CD14-positive monocyte (primary cell): ENCODE measurements around the gene RTL10. TPM values are rescaled to one million over a fixed set of nuclear protein-coding genes. Genes with fewer than 3 reads are reported as not detected.

Source experiments
- DNase-seq, 3 donors: peaks; one replicate each; pipeline ENCODE4 v3.0.0-alpha.2; 2011 to 2022
- H2AFZ ChIP-seq: 2 replicates; pipeline ENCODE4 v1.6.0; 2012; ENCODE audit warnings: mild to moderate bottlenecking, low read depth, low read length, inconsistent platforms; ENCODE audit not compliant: insufficient read depth, poor library complexity, severe bottlenecking
- H3K27ac ChIP-seq, 2 donors: 1 replicate in 1 of 2; 2 replicates in 1 of 2; pipeline ENCODE4 v1.5.1; 2012 to 2013; ENCODE audit warnings: low read length in 2 of 2, control low read depth in 1 of 2, inconsistent platforms in 1 of 2, low read depth in 1 of 2, mild to moderate bottlenecking in 1 of 2
- H3K27me3 ChIP-seq, 2 donors: one replicate each; pipeline versions ENCODE4 v1.6.0 to v1.6.1; 2011 to 2013; ENCODE audit warnings: low read length in 2 of 2; ENCODE audit not compliant: control insufficient read depth in 2 of 2, insufficient read depth in 2 of 2
- H3K36me3 ChIP-seq, 2 donors: replicated peaks in 1 of 2; 1 replicate in 1 of 2; 2 replicates in 1 of 2; pipeline versions ENCODE4 v1.5.1 to v1.6.1; 2012 to 2013; ENCODE audit warnings: low read length in 2 of 2, control low read depth in 1 of 2, inconsistent platforms in 1 of 2, mild to moderate bottlenecking in 1 of 2; ENCODE audit not compliant: insufficient read depth in 2 of 2, control insufficient read depth in 1 of 2
- H3K4me1 ChIP-seq, 2 donors: 1 replicate in 1 of 2; 2 replicates in 1 of 2; pipeline versions ENCODE4 v1.5.1 to v1.6.1; 2012 to 2013; ENCODE audit warnings: low read length in 2 of 2, control low read depth in 1 of 2, inconsistent platforms in 1 of 2, mild to moderate bottlenecking in 1 of 2, moderate library complexity in 1 of 2; ENCODE audit not compliant: insufficient read depth in 2 of 2, control insufficient read depth in 1 of 2
- H3K4me2 ChIP-seq: replicated peaks from 2 replicates; pipeline ENCODE3; 2012; ENCODE audit warnings: low read length, moderate library complexity, mild to moderate bottlenecking; ENCODE audit not compliant: poor library complexity, severe bottlenecking; ENCODE audit errors: extremely low read depth
- H3K4me3 ChIP-seq, 3 experiments: fragments of 200-600 bp in 1 of 3; sonication (generic) in 1 of 3; replicated peaks in 1 of 3; 1 replicate in 2 of 3; 2 replicates in 1 of 3; pipeline ENCODE4 v1.5.1; 2011 to 2013; ENCODE audit warnings: low read length in 3 of 3, mild to moderate bottlenecking in 3 of 3, control low read depth in 2 of 3, low read depth in 2 of 3, inconsistent platforms in 1 of 3, moderate library complexity in 1 of 3
- H3K79me2 ChIP-seq: 2 replicates; pipeline ENCODE4 v1.6.0; 2012; ENCODE audit warnings: mild to moderate bottlenecking, control low read depth, inconsistent platforms, low read length, moderate library complexity; ENCODE audit not compliant: insufficient read depth
- H3K9ac ChIP-seq: 2 replicates; pipeline ENCODE4 v1.6.0; 2017; ENCODE audit warnings: low read length, mild to moderate bottlenecking; ENCODE audit not compliant: insufficient read depth, poor library complexity, severe bottlenecking
- H3K9me3 ChIP-seq, 2 donors: replicated peaks in 1 of 2; 1 replicate in 1 of 2; 2 replicates in 1 of 2; pipeline versions ENCODE4 v1.5.1 to v1.6.1; 2012 to 2013; ENCODE audit warnings: low read length in 2 of 2, control low read depth in 1 of 2; ENCODE audit not compliant: control insufficient read depth in 1 of 2, insufficient read depth in 1 of 2
- H4K20me1 ChIP-seq: 2 replicates; pipeline ENCODE4 v1.6.0; 2012; ENCODE audit warnings: mild to moderate bottlenecking, low read length, control low read depth, moderate library complexity; ENCODE audit not compliant: insufficient read depth
- H3K27ac Mint-ChIP-seq, 7 donors: one replicate each; pipeline ENCODE4 v1.8.0; 2020; ENCODE audit warnings: mild to moderate bottlenecking in 7 of 7, mixed read lengths in 7 of 7, moderate library complexity in 6 of 7, inconsistent platforms in 2 of 7
- H3K27me3 Mint-ChIP-seq, 3 donors: one replicate each; pipeline ENCODE4 v1.8.0; 2021 to 2022; ENCODE audit warnings: low read depth in 3 of 3, mild to moderate bottlenecking in 3 of 3, mixed read lengths in 3 of 3, moderate library complexity in 3 of 3, inconsistent platforms in 1 of 3
- H3K36me3 Mint-ChIP-seq, 2 donors: one replicate each; pipeline ENCODE4 v1.8.0; 2020; ENCODE audit warnings: mixed read lengths in 2 of 2, inconsistent platforms in 1 of 2, mild to moderate bottlenecking in 1 of 2
- H3K4me1 Mint-ChIP-seq: one replicate; pipeline ENCODE4 v1.8.0; 2020; ENCODE audit warnings: mild to moderate bottlenecking, mixed read lengths
- H3K4me3 Mint-ChIP-seq, 2 donors: one replicate each; pipeline ENCODE4 v1.8.0; 2020; ENCODE audit warnings: mild to moderate bottlenecking in 2 of 2, mixed read lengths in 2 of 2, moderate library complexity in 1 of 2
- H3K9me3 Mint-ChIP-seq, 7 donors: one replicate each; pipeline ENCODE4 v1.8.0; 2020 to 2022; ENCODE audit warnings: mixed read lengths in 7 of 7, mild to moderate bottlenecking in 6 of 7, moderate library complexity in 6 of 7, inconsistent platforms in 2 of 7
- WGBS: methylation state at CpG from one replicate; pipeline ENCODE4 v1.1.5; 2013; ENCODE audit warnings: missing lambda C conversion rate; ENCODE audit not compliant: insufficient coverage; 5-methylcytosine and 5-hydroxymethylcytosine counted together
- intact Hi-C, 2 donors: fragments of 100-400 bp; cut with micrococcal nuclease; formaldehyde crosslinking; loops; one replicate each; pipeline versions ENCODE4 v1.15.0 to v1.15.1; 2023
- polyA plus RNA-seq, 3 donors: library from polyadenylated mRNA; depleted of rRNA in 1 of 3; unstranded in 2 of 3; stranded (reverse) in 1 of 3; fragments of 300-500 nt in 2 of 3; fragments of >200 nt in 1 of 3; fragmentation: Illumina TruSeq in 2 of 3; gene quantifications; 1 replicate in 2 of 3; 2 replicates in 1 of 3; pipeline ENCODE4 v1.2.3, GENCODE V29; 2012 to 2021
- TF ChIP-seq, protein P1 (sequence below): fragments of 200-600 bp; IDR thresholded peaks from one replicate; pipeline ENCODE4 v1.8.0; 2022; ENCODE audit warnings: antibody characterized with exemption, mild to moderate bottlenecking

Gene RTL10
- polyA plus RNA-seq, 3 donors: 1.4 to 6.5 (median 1.5) TPM

DNA sequence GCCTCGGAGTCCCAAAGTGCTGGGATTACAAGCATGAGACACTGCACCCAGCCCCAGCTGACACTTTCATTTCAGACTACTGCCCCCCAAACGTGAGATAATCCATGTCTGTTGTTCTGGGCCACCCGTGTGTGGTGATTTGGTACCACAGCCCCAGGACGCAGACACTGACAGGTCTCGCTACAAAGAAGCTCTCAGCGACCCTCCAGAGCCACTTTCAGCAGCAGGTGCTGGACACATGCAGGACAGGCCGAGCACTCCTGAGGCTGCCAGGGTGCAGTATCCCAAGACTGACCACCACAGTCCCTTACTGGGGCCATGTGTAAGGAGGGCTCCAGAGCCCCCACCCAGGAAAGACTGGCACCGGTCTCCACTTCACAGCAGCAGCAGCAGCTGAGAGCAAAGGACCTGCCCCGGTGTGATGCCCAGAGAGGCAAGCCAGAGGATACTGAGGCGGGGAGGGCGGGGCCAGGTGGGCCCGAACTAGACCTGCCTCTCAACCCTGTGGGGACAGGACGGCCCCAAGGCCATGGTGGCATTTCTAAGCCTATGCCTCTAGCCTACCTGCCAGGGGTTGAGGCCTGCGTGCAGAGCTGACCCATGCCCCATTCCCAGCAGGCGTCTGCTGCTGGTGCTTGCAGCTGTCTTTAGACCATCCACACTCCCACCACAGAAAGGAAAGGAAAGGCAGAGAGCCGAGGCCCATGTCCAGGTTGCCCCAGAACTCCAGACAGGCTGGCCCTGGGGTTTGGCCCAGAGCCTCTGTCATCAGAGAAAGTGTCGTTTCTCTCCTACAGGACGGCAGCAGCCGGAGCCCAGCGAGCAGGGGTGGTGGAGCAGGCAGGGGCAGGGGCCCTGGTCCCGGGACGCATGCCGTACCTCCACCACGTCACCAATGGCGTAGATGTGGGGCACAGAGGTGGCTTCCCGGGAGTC is 28.0 kb upstream of the RTL10 start:
- TF ChIP-seq, protein P1, sequence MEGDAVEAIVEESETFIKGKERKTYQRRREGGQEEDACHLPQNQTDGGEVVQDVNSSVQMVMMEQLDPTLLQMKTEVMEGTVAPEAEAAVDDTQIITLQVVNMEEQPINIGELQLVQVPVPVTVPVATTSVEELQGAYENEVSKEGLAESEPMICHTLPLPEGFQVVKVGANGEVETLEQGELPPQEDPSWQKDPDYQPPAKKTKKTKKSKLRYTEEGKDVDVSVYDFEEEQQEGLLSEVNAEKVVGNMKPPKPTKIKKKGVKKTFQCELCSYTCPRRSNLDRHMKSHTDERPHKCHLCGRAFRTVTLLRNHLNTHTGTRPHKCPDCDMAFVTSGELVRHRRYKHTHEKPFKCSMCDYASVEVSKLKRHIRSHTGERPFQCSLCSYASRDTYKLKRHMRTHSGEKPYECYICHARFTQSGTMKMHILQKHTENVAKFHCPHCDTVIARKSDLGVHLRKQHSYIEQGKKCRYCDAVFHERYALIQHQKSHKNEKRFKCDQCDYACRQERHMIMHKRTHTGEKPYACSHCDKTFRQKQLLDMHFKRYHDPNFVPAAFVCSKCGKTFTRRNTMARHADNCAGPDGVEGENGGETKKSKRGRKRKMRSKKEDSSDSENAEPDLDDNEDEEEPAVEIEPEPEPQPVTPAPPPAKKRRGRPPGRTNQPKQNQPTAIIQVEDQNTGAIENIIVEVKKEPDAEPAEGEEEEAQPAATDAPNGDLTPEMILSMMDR: no peak
- peaks cover 24 to 40% of the 10 kb centered on the region in 2 donors for H3K36me3 ChIP-seq
- peaks cover 23% of the 10 kb centered on the region for H3K4me1 Mint-ChIP-seq
- no peak overlapping the region for H2AFZ ChIP-seq
- H3K9me3 ChIP-seq: no peaks in the 10 kb centered on the region
- intact Hi-C loops: no loop called here
- H3K27ac Mint-ChIP-seq: peak overlapping the region in 2 of 7 donors; percentile 6 to 30
- H3K79me2 ChIP-seq: no peaks in the 10 kb centered on the region
- no peaks in the 10 kb centered on the region for H3K27me3 ChIP-seq
- peaks cover 0 to 2% (median 0%) of the 10 kb centered on the region in 3 donors for H3K27me3 Mint-ChIP-seq
- H3K4me3 ChIP-seq: no peak overlapping the region
- no peak overlapping the region for H3K4me2 ChIP-seq
- no peak overlapping the region for H3K9ac ChIP-seq
- H3K36me3 Mint-ChIP-seq: peaks cover 23 to 55% of the 10 kb centered on the region in 2 donors
- H3K27ac ChIP-seq: no peak overlapping the region
- H3K4me1 ChIP-seq: peaks cover 20 to 22% of the 10 kb centered on the region in 2 donors
- DNase-seq: no peak
- no peaks in the 10 kb centered on the region for H3K9me3 Mint-ChIP-seq
- no peak overlapping the region for H3K4me3 Mint-ChIP-seq
- no peaks in the 10 kb centered on the region for H4K20me1 ChIP-seq
- WGBS: 93% methylated on average over 20 of the region's 26 CpGs

DNA sequence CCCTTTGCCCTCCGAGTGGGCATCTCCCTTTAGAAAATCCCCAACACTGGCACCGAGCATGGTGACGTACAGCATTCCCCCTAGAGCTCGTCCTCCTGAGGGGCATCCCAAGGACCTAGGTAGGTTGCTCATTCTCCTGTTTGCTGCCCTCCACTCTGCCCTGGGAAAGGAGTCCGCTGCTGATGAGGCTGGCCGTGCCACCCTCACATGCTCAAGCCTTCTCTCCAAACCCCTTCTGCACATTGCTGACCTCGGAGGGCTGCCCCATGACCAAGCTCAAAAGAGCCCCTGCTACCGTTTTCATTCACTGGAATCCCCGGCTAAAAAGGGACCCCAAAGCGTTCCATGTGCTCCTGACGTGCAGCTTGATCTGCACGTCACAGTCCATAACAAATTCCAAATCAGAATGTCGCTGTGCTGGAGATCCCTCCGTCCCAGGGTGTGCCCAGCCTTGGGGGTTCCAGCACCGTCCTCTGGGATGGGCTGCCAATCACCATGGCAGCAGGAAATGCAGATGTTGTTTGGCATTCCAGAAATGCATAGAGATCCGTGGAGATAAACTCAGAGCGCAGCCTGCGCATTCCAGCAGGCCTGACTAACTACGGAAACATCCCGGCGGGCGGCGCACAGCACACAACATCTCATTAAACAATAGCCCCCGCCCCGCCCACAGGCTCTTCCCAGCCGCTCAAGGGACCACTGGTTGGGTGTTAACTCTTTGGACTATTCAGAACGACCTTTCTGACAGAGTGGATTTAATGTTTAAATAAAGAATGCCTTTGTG is 26.3 kb upstream of the RTL10 start:
- no peak overlapping the region for H3K4me3 ChIP-seq
- no peak overlapping the region for H3K4me2 ChIP-seq
- H3K36me3 Mint-ChIP-seq: peaks cover 23 to 65% of the 10 kb centered on the region in 2 donors
- H3K9me3 Mint-ChIP-seq: no peaks in the 10 kb centered on the region
- H3K36me3 ChIP-seq: peaks cover 32 to 55% of the 10 kb centered on the region in 2 donors
- H3K27ac ChIP-seq: no peak overlapping the region
- peaks cover 0 to 2% (median 0%) of the 10 kb centered on the region in 3 donors for H3K27me3 Mint-ChIP-seq
- H3K79me2 ChIP-seq: no peaks in the 10 kb centered on the region
- peak overlapping the region in 1 of 7 donors; percentile 54 for H3K27ac Mint-ChIP-seq
- H2AFZ ChIP-seq: no peak overlapping the region
- DNase-seq: no peak
- H3K4me1 ChIP-seq: peaks cover 3 to 4% of the 10 kb centered on the region in 2 donors
- H3K9ac ChIP-seq: no peak overlapping the region
- no peaks in the 10 kb centered on the region for H4K20me1 ChIP-seq
- H3K4me1 Mint-ChIP-seq: peaks cover 5% of the 10 kb centered on the region
- no peaks in the 10 kb centered on the region for H3K27me3 ChIP-seq
- no peaks in the 10 kb centered on the region for H3K9me3 ChIP-seq
- intact Hi-C loops: no loop called here
- TF ChIP-seq, protein P1: no peak
- WGBS: 95% methylated on average over 19 of the region's 27 CpGs
- no peak overlapping the region for H3K4me3 Mint-ChIP-seq
